Stimulated activated CD8-positive, alpha-beta memory T cell treated with anti-CD3 and anti-CD28 coated beads, Interleukin-12 subunit alpha, Interleukin-12 subunit beta, amount 100 ng/mL, for 24 hours (primary cell): Measurements from ENCODE around the gene DMD.

Source experiments
- DNase-seq: peaks from one replicate; pipeline ENCODE4 v3.0.0-alpha.2; 2020; ENCODE audit errors: extremely low read depth

Gene DMD

DNA sequence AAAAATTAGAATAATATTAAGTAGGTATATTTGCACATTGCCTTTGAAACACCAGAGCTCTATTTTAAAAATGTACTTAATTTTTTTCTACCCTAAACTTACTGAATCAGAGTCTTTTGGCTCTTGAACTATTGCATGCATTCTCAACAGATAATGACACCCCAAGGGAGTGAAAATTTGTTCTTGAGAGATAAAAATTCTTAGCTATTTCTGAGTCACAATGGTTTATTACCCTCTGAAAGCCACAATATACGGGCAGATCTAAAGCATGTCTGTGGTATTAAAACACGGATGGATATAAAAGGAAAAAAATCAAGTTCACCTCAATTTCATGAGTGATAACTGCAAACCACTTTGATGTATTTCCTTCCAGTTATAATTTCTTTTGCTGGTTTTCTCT is 1503.2 kb downstream of the DMD start:
- DNase-seq, result no peak

DNA sequence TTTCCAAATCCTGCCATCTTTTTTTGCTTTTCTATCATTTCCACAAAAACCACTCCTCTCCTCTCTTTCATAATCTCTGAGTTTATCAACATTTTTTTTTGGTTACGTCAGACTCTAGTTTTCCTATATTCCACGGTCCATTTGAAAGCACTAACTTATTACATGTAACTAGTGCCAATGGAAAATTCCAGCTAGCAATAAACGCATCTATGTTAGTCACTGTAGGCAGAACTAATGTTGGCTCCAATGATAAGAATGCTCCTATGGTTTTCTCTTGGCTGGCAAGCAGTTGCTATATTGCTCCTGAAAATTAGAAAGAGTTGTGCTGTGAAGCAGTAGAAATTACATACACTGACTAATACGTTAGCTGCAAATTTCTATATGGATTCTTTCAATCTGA is 1504.9 kb downstream of the DMD start:
- DNase-seq, result no peak

DNA sequence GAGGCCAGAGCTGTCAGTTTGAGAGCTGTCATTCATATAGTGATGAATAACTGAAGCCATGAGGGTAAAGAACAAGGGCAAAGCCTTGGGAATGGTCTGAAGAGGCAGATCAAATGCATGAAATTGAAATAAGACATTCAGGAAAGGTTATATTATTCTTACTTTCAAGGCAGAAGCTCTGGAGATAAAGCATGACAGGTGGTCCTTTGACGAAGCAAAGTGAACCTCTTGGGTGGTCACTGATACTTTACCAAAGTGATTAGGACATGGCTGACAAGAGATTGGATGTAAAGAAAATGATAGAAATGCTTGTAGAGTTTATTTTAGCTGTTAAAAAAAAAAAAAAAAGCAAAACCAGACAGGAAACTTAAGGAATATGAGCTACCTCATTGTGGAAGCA is 1505.5 kb downstream of the DMD start:
- no peak for DNase-seq

DNA sequence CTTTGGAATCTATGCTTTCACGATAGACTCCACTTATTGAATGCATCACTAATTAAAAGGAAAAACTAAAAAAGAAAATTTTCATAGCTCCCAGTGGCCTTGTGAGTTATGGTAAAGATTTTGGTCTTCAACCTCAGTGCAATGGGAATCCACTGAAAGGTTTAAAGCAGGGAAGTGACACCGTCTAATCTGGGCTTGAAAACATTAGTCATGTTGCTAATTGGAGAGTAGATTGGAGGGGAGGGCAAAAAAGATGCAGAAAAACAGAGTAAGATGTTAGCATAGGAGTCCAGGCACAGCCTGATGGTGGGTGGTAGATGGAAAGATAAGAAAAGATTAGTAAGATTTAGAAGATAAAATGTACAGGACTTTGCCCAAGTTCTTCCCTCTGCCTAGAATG is 1506.4 kb downstream of the DMD start:
- no peak for DNase-seq

DNA sequence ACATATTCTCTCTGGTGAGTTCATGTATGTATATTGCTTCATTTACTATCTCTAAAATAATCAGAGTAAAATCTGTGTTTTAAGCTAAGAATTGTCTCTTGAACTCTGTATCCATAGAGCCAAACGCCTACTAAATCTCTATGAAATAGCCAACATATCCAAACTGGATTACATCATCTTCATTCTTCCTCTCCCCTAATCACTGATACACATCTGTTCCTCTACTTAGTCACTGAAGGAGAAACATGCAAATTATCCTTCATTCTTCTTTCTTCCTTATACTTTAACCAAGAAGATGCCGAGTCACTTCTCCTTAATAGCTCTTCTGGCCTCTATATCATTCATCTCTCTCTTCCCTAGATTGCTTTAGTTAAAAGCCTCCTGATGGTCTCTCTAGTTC is 1509.1 kb downstream of the DMD start:
- no peak for DNase-seq

DNA sequence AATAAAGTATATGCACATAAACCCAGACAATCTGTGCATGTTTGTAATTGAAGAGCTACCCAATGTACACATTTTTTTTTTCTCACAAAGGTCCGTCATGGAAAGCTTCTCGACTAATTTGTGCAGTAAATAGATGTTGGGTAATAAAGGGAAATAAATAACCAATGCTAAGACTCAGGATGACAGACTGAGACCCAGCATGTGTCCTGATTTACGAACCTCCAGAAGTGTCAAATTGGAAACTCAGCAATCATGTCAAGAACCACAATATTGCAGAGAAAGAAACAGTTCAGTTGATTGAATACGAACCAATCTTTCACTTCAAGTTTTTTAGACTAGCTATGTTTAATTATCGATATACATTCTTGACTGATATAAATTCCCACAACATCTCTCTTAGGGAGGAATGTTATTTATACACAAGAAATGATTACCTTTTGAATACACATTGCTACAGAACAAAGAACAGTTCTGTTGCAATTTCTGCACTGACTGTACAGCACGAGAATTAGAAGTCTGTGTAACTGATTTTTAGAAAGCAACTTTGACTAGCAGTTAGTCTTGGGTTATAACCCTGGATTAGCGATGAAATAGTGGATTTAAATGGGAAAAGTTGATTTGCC is 1513.9 kb downstream of the DMD start:
- DNase-seq, result no peak

DNA sequence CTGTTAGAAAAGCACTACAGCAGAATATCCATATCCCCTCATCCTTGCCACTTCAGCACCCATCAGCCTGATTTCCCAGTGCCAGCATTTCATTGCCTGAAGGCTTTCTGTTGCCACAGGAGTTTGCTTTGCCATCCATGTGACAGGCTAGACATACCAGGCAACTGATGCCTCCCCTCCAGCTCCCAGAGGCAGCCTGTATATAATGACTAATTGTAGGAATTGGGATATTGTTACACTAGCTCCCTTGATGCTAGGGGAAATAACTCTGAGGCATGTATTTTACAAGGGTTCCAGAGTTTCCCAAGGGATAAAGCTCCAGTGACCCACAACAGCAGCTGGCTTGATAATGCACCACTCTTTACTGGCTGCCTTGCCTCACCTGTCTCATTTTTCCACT is 1531.5 kb downstream of the DMD start:
- no peak for DNase-seq

DNA sequence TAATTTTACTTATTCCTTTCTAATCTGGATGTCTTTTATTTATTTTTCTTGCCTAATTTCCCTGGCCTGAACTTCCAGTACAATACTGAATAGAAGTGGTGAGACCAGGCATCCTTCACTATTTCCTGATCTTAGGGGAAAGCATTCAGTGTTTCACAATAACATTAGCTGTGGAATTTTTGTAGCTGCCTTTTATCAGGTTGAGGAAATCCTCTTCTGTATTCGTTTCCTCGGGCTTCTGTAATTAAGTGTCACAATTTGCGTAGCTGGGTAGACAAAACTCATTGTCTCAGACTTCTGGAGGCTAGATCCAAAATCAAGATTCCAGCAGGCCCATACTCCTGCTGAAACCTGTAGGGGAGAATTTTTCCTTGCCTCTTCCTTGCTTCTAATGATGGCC is 1541.1 kb downstream of the DMD start:
- DNase-seq, result no peak

DNA sequence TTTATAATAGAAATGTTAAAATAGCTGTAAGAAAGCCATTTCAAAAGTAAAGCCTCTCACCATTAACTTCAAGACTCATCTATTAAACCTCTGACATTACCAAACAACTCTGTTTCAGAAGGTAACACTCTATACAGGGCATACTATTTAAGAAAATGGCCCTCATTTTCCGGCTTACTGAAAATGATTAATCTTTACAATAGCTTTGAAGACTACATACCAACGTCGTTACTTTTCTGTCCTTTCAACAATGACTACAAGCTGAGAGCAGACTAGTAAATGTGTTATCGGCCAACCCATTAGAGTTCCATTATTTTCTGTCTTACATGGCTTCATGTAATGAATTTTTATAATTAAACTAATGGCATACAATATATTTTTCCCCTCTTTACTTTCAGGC is 1545.9 kb downstream of the DMD start:
- DNase-seq, result no peak

DNA sequence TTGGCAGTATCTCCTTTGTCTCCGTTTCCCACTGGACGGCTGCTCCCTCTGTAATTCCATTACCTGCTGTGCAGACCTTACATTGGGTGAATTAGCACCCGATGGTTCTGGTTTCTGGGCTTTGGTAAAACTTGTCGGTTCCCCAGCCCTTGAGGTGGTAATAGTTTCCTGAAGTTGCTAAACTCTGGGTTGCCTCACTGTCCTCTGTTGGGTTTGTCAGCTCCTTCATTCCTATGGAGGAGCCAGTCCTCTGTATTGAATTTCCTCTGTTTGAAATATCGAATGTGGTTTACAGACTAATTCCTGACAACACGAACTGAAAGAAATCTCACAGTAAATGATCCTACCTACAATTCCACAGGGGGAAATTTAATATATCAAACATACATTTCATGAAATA is 1548.2 kb downstream of the DMD start:
- no peak for DNase-seq

DNA sequence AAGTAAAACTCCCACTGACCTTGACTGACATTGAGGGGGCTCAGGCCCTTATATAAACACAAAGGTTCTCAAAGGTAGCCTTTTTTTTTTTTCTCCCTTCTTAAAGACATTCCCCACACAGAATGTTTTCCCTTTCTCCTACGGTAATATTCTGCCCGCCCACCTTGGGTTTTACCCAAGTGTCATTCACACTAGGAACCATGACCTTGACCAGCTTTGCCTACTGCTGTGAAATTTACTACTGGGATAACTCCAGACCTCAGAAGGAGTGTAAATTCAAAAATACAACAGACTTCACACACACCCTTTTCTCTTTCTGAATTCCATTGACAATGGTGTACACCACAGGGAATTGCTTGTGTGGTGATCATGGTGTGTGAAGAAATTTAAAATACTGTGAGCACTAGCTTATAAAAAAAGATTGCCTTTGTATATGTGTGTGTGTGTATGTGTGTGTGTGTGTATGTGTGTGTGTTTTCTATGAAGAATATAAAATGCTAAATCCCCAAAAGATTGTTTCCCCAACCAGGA is 1550.0 kb downstream of the DMD start:
- DNase-seq, result no peak

DNA sequence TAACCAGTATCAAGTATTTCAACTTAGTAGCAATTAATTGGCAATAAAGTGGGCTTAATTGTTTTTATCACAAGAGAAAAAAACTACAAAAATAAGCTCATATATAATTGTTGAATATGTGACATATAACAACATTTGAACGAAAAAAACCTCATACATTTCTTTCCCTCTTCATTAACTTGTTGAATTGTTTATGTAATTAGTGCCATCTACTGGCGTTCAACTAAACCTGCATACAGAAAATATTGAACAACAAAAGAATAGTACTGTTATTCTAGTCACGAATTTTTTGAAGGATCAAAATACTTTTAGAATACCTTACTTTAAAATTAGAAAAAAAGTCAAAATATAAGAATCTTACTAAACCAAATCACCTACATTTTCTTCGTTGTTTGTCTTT is 1553.0 kb downstream of the DMD start:
- DNase-seq, result no peak

DNA sequence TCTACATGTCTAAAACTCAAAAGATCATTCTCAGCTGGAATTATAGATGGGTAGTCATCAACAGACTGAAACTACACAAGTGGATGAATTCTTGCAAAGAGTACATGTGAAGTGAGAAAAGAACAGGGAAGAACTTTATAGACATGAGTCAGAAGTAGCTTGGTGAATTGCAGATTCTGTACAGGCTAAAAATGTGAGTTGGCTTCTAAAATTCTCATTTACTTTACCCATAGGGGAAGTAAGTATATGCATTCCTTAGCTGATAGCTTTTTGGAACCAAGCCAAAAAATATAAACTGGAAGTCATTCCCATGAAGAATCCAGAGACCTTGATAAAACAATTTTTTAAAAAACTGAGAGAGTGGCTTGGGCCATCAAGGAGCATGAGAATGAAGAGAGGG is 1555.3 kb downstream of the DMD start:
- no peak for DNase-seq

DNA sequence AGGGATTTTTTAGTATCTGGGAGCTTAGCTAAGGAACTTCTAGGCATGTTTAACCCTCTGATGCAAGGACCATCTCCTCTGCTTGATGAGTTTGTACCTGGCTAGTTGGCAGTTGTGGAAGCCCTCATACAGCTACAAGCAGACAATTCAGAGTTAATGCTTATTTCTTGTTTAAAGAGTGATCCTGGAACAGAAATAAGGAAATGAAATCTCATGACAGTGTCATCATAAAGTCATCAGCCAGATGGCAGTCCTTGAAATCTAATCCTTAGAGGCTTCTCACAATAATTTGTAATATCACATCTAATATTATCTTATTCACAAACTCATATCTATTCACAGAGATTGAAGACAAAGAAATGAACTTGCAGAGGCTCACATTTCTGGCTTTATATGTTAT is 1557.9 kb downstream of the DMD start:
- DNase-seq, result no peak

DNA sequence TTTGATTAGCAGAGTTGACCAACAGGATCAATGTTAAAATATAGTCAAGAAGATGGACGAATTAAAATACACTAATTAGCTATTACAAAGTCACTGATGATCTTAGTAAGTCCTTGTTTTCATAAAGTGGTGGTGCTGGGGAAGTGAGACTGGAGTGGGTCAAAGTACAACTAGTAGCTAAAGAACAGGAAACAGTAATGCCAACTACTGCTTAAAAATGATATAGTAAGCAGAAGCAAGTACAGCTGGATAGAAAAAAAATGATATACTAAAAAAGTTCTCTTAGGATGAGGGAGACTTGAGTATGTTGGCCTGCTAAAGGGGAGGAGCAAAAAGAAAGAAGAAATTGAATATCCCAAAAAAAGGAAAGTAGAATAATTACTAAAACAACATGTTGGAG is 1558.7 kb downstream of the DMD start:
- no peak for DNase-seq

DNA sequence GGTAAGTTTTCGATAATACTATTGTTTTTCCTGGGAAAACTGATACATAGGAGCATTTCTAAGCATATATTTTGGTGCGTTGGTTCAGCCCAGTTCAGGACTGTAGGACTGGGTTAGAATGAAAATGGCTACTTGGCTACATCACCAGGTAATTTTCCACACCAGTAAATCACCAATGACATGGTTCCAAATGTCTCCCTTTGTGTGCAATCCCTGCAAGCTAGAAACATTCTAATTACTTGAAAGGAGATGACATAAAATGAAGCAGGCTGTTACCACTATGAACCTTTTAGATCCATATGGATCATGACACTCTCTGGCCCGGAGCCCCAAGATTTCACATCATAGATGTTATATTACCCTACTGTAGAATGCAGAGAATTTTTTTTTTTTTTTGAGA is 1562.1 kb downstream of the DMD start:
- DNase-seq, result no peak

DNA sequence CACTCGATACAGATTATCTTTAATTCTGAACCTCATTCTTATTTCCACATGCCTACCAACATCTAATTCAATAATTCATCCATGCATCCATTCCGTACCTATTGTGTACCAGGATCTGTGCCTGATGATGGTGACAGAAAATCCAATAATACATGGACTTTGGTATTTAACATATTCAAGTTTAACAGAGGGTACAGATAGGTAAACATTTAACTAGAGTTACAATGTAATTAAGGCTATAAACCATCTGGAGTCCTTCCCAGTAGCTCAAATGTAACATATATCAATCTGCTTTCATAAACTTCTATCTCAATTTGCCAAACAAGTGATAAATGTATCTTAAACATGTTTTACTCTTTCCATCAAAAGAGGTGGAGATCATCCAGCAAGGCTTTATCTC is 1578.0 kb downstream of the DMD start:
- no peak for DNase-seq

DNA sequence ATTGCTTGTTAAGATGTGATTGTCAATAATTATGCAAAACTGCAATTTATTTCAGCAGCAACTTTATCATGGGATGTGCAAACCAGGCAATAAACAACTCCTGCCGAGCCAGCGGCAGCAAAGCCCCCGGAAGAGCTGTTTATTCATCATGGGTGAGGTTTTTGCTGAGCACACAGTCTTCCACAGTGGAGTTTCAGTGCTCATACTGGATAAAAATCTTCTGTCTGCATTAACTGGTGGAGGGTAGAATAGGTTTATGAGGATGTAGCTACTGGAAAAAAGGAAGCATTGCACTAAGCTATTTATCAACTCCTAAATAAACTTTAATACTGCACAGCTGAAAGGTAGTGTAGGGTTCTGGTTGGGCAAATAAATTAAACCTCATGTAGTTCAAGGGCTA is 1582.2 kb downstream of the DMD start:
- no peak for DNase-seq

DNA sequence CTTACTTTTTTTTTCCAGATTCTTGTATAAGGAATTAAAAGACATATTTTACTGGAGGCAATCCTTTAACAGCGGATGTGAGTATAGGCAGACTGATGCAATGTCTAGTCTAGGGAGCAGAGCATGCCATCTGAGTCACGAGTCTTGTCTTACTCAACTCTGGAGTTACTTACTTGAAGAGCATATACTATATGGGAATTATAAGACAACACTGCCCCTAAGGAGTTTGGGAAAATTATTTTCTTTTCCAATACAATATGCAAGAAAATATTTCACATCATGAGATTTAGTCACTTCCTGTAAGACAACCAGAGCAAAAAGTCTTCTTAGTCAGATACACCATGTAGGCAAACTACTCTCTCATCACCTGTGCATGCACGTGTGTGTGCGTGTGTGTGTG is 1602.2 kb downstream of the DMD start:
- no peak for DNase-seq

DNA sequence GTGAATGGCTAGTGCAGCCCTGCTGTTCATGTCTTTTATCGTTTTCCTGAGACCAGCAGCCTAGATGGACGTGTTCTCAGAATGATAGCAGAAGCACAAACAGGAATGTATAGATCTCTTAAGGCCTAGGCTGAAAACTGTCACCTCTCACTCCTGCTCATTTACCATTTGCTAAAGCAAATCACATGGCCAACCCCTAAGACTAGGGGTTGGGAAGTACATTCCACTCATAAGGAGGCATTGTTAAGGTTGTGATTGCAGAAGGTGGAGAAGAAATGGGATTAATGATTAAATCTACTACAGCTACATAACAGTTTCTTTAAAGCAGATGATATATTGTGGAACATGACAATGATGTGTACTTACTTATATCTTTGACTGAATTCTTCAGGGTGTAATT is 1602.7 kb downstream of the DMD start:
- no peak for DNase-seq

DNA sequence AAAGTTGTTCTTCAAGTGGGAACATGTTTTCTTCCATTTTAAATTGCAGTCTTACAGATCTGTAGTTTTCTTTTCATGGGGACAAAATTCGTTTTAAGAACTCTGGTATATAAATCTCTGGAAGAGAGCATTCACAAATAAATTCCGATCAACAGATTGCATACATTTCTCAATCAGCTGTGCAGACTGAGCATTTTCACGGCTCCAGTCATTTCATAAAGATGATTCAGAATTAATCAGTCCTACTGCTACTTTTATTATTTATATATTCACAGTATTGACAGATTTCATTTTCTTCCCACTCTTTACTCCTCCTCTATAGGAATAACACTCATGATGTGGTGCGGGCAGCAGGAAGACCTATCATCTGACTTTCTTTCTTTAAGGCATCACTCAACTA is 1604.6 kb downstream of the DMD start:
- no peak for DNase-seq

DNA sequence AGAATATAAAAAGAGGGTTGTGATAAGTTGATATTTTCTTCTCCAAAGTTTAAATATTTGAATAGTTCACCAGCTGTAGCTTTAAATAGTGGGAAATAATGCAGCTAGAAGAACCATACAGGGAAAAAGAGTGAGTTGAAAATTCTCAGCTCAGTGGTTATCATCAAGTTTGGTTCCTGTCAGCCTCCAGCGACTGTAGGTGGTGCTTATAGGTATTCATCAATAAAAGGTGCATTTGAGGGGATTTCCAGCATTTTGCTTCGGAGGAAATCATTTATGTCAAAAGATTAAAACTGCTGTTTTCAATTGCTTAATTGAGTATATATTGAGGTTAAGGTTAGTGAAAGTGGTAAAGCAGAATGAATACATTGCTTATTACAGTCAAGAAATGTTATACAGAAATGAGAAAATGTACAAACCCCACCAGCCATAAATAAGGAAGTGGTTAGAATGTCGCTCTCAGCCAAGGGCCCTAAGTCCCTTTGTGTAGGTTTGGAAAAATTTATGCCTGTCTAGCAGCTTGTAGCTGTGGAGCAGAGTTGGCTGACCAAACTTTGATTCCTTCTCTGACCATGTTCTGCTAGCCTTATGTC is 1606.6 kb downstream of the DMD start:
- no peak for DNase-seq

DNA sequence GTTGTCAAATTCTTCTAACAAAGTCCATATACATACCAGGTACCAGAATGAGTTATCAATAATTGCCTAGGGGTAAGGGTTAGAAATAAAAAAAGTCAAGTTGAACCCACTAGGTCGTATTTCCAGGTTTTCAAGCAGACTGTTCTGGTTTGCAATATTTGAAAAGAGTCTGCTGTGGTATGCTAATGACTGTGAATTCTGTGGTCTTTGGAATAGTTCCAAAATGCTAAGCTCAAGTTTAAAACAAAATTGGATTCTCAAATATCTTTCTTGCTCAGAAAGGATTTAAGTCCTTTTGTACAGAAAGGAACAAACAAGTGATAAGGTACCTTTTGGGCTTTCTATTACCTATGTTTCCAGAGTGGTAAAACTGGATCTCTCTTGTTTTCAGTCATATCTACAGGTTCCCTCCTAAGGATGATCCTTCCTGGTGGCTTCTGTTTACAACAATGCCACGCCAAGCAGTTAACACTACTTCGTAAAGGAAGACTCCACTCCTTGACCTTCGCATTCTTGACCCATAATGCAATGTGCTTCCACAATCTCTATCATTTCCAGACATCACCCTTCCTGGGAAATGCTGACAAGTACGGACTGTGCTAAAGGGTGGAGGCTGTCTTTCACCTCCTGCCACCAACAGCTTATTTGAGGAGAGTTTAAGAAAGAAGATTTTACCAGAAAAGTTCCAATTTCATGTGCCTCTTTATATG is 1607.8 kb downstream of the DMD start:
- DNase-seq, result no peak
